Caco-2 (cell line): Measurements from ENCODE around the gene SERBP1. TPM values are rescaled to one million over a fixed set of nuclear protein-coding genes. Genes with fewer than 3 reads are reported as not detected.

Source experiments
- BruUV-seq: library from RNA; stranded (reverse); fragments of 400-500 nt; replicated peaks from 2 replicates; lab custom pipeline; 2021; lab: Mats Ljungman, UMichigan
- CTCF ChIA-PET: fragments of 300-600 bp; sonication (Branson Sonifier 250); formaldehyde crosslinking; loops from one replicate; lab custom pipeline; 2022; ENCODE audit warnings: antibody characterized with exemption; lab: Charles Lee
- POLR2A ChIA-PET: fragments of 300-600 bp; sonication (Branson Sonifier 250); formaldehyde crosslinking; loops from one replicate; lab custom pipeline; 2022; ENCODE audit warnings: antibody characterized with exemption; lab: Charles Lee
- DNase-seq, 2 experiments: peaks; one replicate each; pipeline versions ENCODE4 v3.0.0 to v3.0.0-alpha.2; 2020 to 2022
- H3K27me3 ChIP-seq: replicated peaks from 2 replicates; pipeline ENCODE4 v1.6.0; 2011; ENCODE audit warnings: low read length; ENCODE audit not compliant: control insufficient read depth, insufficient read depth
- H3K36me3 ChIP-seq: 2 replicates; pipeline ENCODE4 v1.5.1; 2011; ENCODE audit warnings: low read length; ENCODE audit not compliant: control insufficient read depth, insufficient read depth
- H3K4me1 ChIP-seq: fragments of 250-450 bp; sonication (Bioruptor Pico); 2 replicates; pipeline ENCODE4 v1.5.1; 2020; ENCODE audit warnings: mild to moderate bottlenecking
- H3K4me3 ChIP-seq: 2 replicates; pipeline ENCODE4 v1.5.1; 2011; ENCODE audit warnings: low read depth, mild to moderate bottlenecking, control low read depth, low read length
- H3K9me3 ChIP-seq: fragments of 250-450 bp; sonication (Bioruptor Pico); 2 replicates; pipeline ENCODE4 v1.5.1; 2020; ENCODE audit warnings: mild to moderate bottlenecking, moderate library complexity
- H3K27ac Mint-ChIP-seq: one replicate; pipeline ENCODE4 v1.8.0; 2022; ENCODE audit warnings: mixed read lengths; ENCODE audit not compliant: unreplicated experiment
- H3K27me3 Mint-ChIP-seq: one replicate; pipeline ENCODE4 v1.8.0; 2022; ENCODE audit warnings: mixed read lengths; ENCODE audit not compliant: insufficient read depth, unreplicated experiment
- H3K36me3 Mint-ChIP-seq: one replicate; pipeline ENCODE4 v1.8.0; 2022; ENCODE audit warnings: mild to moderate bottlenecking, mixed read lengths; ENCODE audit not compliant: insufficient read depth, unreplicated experiment
- H3K4me1 Mint-ChIP-seq: one replicate; pipeline ENCODE4 v1.8.0; 2022; ENCODE audit warnings: low read depth, mixed read lengths; ENCODE audit not compliant: unreplicated experiment
- H3K4me3 Mint-ChIP-seq: one replicate; pipeline ENCODE4 v1.8.0; 2022; ENCODE audit warnings: mild to moderate bottlenecking, moderate library complexity, mixed read lengths; ENCODE audit not compliant: unreplicated experiment
- H3K9me3 Mint-ChIP-seq: one replicate; pipeline ENCODE4 v1.8.0; 2022; ENCODE audit warnings: mixed read lengths; ENCODE audit not compliant: unreplicated experiment
- CTCF ChIP-seq, 2 experiments: fragments of 200-600 bp in 1 of 2; IDR thresholded peaks; 1 replicate in 1 of 2; 2 replicates in 1 of 2; pipeline versions ENCODE4 v1.5.1 to v1.8.0; 2011 to 2022; ENCODE audit warnings: antibody characterized with exemption in 1 of 2, control low read depth in 1 of 2, inconsistent platforms in 1 of 2, low read depth in 1 of 2, low read length in 1 of 2, mild to moderate bottlenecking in 1 of 2, moderate library complexity in 1 of 2; ENCODE audit not compliant: insufficient read depth in 1 of 2, severe bottlenecking in 1 of 2, unreplicated experiment in 1 of 2
- intact Hi-C: fragments of 100-400 bp; cut with micrococcal nuclease; formaldehyde crosslinking; loops from one replicate; pipeline ENCODE4 v1.10.0; 2022; ENCODE audit not compliant: unreplicated experiment
- total RNA-seq: library from RNA; stranded (reverse); gene quantifications from 2 replicates; pipeline ENCODE4 v1.2.3, GENCODE V29; 2022

Gene SERBP1
- total RNA-seq, 1 experiment from 2014 or later, result 182 TPM

DNA sequence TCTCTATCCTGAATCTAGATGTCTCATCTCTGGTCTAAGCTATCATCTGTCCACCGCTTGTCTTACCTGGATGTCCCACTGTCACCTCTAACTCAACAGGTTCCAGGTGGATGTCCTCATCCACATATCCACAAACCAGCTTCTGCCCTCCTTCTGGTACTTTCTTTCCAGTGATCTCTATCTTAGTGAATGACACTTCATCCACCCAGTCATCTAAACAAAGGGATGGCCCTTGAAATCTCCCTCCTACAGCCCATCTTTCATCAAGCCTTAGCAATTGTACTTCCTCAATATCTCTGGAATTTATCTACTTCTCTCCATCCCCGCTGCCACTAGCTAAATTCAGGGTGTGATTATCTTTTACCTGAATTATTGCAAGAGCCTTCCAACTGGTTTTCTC lies 33.9 kb upstream of the SERBP1 start:
- POLR2A ChIA-PET, result no interaction called here
- no peaks in the 10 kb centered on the region for H3K9me3 ChIP-seq
- CTCF ChIA-PET, result no interaction called here
- DNase-seq, result no peak
- no peaks in the 10 kb centered on the region for H3K4me1 ChIP-seq
- BruUV-seq, result no TSS peak
- no peaks in the 10 kb centered on the region for H3K9me3 Mint-ChIP-seq
- H3K4me3 Mint-ChIP-seq, result no peak overlapping the region
- no peak overlapping the region for H3K4me3 ChIP-seq
- H3K4me1 Mint-ChIP-seq, result peaks cover 6% of the 10 kb centered on the region
- no peaks in the 10 kb centered on the region for H3K36me3 Mint-ChIP-seq
- H3K36me3 ChIP-seq, result no peaks in the 10 kb centered on the region
- intact Hi-C loops, result no loop called here
- no peak for TF ChIP-seq CTCF (IDR thresholded peaks at IDR 0.05; ENCODE audit: insufficient read depth in 1 of 2, low read depth in 1 of 2, low read length in 1 of 2, severe bottlenecking in 1 of 2, unreplicated experiment in 1 of 2)
- H3K27ac Mint-ChIP-seq, result no peak overlapping the region
- H3K27me3 Mint-ChIP-seq, result no peaks in the 10 kb centered on the region
- no peaks in the 10 kb centered on the region for H3K27me3 ChIP-seq

GRCh38 chr1:67463298-67463955 lies 33.2 kb upstream of the SERBP1 start:
- H3K4me3 Mint-ChIP-seq, result no peak overlapping the region
- peaks cover 6% of the 10 kb centered on the region for H3K4me1 Mint-ChIP-seq
- no peak for DNase-seq

More at GRCh38 chr1:67463298-67463955, 33.2 kb upstream of the SERBP1 start:
- intact Hi-C loops, result no loop called here
- no TSS peak for BruUV-seq
- Histone ChIP-seq H3K4me3 (no peak overlapping the region), H3K4me1 (no peaks in the 10 kb centered on the region), H3K9me3 (no peaks in the 10 kb centered on the region), H3K27me3 (no peaks in the 10 kb centered on the region), H3K36me3 (no peaks in the 10 kb centered on the region)
- ChIA-PET POLR2A (no interaction called here), CTCF (no interaction called here)
- no peak for TF ChIP-seq CTCF (IDR thresholded peaks at IDR 0.05; ENCODE audit: insufficient read depth in 1 of 2, low read depth in 1 of 2, low read length in 1 of 2, severe bottlenecking in 1 of 2, unreplicated experiment in 1 of 2)
- Mint-ChIP-seq H3K27me3 (no peaks in the 10 kb centered on the region), H3K9me3 (no peaks in the 10 kb centered on the region), H3K27ac (no peak overlapping the region), H3K36me3 (no peaks in the 10 kb centered on the region)
